ENCODE measurements around the gene DNAAF1. TPM values are rescaled to one million over a fixed set of nuclear protein-coding genes. Genes with fewer than 3 reads are reported as not detected.
A peak's percentile ranks its signal among the peaks of the same experiment; 100 is the strongest.
"Not testable (repeated sequence)": the region's sequence is repeated elsewhere in the genome, so short reads cannot be mapped to it uniquely, and the experiment has no call there.

The DNAAF1 gene
- total RNA-seq, 1 donor from 2014 or later: not detected

GRCh38 chr16:84196727-84197394 is 51.8 kb downstream of the DNAAF1 start:
- DNase-seq (ENCODE audit: low read depth): peak; percentile 75
- Histone ChIP-seq H3K27me3 (ENCODE audit: control insufficient read depth, insufficient read depth, low read length) (no peaks in the 10 kb centered on the region), H3K4me3 (ENCODE audit: low read depth, low read length) (peak overlapping the region; percentile 43), H3K36me3 (ENCODE audit: control insufficient read depth, insufficient read depth, low read length) (no peaks in the 10 kb centered on the region)
- no peak for FAIRE-seq
- no peak for TF ChIP-seq CTCF (IDR thresholded peaks at IDR 0.05; ENCODE audit: insufficient read depth, low read length, severe bottlenecking)

GRCh38 chr16:84197466-84198128 is 52.5 kb downstream of the DNAAF1 start:
- Histone ChIP-seq H3K4me3 (ENCODE audit: low read depth, low read length) (no peak overlapping the region), H3K27me3 (ENCODE audit: control insufficient read depth, insufficient read depth, low read length) (no peaks in the 10 kb centered on the region), H3K36me3 (ENCODE audit: control insufficient read depth, insufficient read depth, low read length) (no peaks in the 10 kb centered on the region)
- TF ChIP-seq CTCF (IDR thresholded peaks at IDR 0.05; ENCODE audit: insufficient read depth, low read length, severe bottlenecking): no peak
- DNase-seq (ENCODE audit: low read depth) (no peak), FAIRE-seq (no peak)

- Histone ChIP-seq H3K4me3 (ENCODE audit: low read depth, low read length) (no peak overlapping the region), H3K36me3 (ENCODE audit: control insufficient read depth, insufficient read depth, low read length) (no peaks in the 10 kb centered on the region), H3K27me3 (ENCODE audit: control insufficient read depth, insufficient read depth, low read length) (no peaks in the 10 kb centered on the region)
- TF ChIP-seq CTCF (IDR thresholded peaks at IDR 0.05; ENCODE audit: insufficient read depth, low read length, severe bottlenecking): no peak
- FAIRE-seq (peak; percentile 47), DNase-seq (ENCODE audit: low read depth) (peak; percentile 54)
These were observed 53.3 kb downstream of the DNAAF1 start for GRCh38 chr16:84198401-84198800.

GRCh38 chr16:84199097-84199496 is 54.0 kb downstream of the DNAAF1 start:
- Histone ChIP-seq H3K4me3 (ENCODE audit: low read depth, low read length) (no peak overlapping the region), H3K27me3 (ENCODE audit: control insufficient read depth, insufficient read depth, low read length) (no peaks in the 10 kb centered on the region), H3K36me3 (ENCODE audit: control insufficient read depth, insufficient read depth, low read length) (no peaks in the 10 kb centered on the region)
- no peak for FAIRE-seq
- no peak for TF ChIP-seq CTCF (IDR thresholded peaks at IDR 0.05; ENCODE audit: insufficient read depth, low read length, severe bottlenecking)
- no peak for DNase-seq (ENCODE audit: low read depth)

GRCh38 chr16:84199861-84200260 is 54.8 kb downstream of the DNAAF1 start:
- no peak for DNase-seq (ENCODE audit: low read depth)
- Histone ChIP-seq H3K27me3 (ENCODE audit: control insufficient read depth, insufficient read depth, low read length) (no peaks in the 10 kb centered on the region), H3K4me3 (ENCODE audit: low read depth, low read length) (no peak overlapping the region), H3K36me3 (ENCODE audit: control insufficient read depth, insufficient read depth, low read length) (no peaks in the 10 kb centered on the region)
- peak; percentile 58 for FAIRE-seq
- no peak for TF ChIP-seq CTCF (IDR thresholded peaks at IDR 0.05; ENCODE audit: insufficient read depth, low read length, severe bottlenecking)

- not testable (repeated sequence) for H3K36me3 ChIP-seq (ENCODE audit: control insufficient read depth, insufficient read depth, low read length); H3K27me3 ChIP-seq (ENCODE audit: control insufficient read depth, insufficient read depth, low read length); FAIRE-seq; DNase-seq (ENCODE audit: low read depth); H3K4me3 ChIP-seq (ENCODE audit: low read depth, low read length)
These were observed 59.4 kb downstream of the DNAAF1 start for GRCh38 chr16:84204551-84204950.

GRCh38 chr16:84205123-84205522 is 60.0 kb downstream of the DNAAF1 start:
- H3K27me3 ChIP-seq (ENCODE audit: control insufficient read depth, insufficient read depth, low read length); H3K36me3 ChIP-seq (ENCODE audit: control insufficient read depth, insufficient read depth, low read length); H3K4me3 ChIP-seq (ENCODE audit: low read depth, low read length); FAIRE-seq: not testable (repeated sequence)
- DNase-seq (ENCODE audit: low read depth): peak; percentile 50

Measured in bronchial epithelial cell (primary cell).